Stimulated activated CD4-positive, alpha-beta T cell treated with anti-CD3 and anti-CD28 coated beads, Interleukin-2, amount 100 ng/mL, for 4 hours (primary cell): ENCODE results near the gene KLHL9.
A peak's percentile ranks its signal among the peaks of the same experiment; 100 is the strongest.
"Not testable (repeated sequence)": the region's sequence is repeated elsewhere in the genome, so short reads cannot be mapped to it uniquely, and the experiment has no call there.

ENCODE experiments used
- DNase-seq: peaks from one replicate; pipeline ENCODE4 v3.0.0-alpha.2; 2020; ENCODE audit warnings: low read depth

Gene KLHL9, protein sequence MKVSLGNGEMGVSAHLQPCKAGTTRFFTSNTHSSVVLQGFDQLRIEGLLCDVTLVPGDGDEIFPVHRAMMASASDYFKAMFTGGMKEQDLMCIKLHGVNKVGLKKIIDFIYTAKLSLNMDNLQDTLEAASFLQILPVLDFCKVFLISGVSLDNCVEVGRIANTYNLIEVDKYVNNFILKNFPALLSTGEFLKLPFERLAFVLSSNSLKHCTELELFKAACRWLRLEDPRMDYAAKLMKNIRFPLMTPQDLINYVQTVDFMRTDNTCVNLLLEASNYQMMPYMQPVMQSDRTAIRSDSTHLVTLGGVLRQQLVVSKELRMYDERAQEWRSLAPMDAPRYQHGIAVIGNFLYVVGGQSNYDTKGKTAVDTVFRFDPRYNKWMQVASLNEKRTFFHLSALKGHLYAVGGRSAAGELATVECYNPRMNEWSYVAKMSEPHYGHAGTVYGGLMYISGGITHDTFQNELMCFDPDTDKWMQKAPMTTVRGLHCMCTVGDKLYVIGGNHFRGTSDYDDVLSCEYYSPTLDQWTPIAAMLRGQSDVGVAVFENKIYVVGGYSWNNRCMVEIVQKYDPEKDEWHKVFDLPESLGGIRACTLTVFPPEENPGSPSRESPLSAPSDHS

DNA sequence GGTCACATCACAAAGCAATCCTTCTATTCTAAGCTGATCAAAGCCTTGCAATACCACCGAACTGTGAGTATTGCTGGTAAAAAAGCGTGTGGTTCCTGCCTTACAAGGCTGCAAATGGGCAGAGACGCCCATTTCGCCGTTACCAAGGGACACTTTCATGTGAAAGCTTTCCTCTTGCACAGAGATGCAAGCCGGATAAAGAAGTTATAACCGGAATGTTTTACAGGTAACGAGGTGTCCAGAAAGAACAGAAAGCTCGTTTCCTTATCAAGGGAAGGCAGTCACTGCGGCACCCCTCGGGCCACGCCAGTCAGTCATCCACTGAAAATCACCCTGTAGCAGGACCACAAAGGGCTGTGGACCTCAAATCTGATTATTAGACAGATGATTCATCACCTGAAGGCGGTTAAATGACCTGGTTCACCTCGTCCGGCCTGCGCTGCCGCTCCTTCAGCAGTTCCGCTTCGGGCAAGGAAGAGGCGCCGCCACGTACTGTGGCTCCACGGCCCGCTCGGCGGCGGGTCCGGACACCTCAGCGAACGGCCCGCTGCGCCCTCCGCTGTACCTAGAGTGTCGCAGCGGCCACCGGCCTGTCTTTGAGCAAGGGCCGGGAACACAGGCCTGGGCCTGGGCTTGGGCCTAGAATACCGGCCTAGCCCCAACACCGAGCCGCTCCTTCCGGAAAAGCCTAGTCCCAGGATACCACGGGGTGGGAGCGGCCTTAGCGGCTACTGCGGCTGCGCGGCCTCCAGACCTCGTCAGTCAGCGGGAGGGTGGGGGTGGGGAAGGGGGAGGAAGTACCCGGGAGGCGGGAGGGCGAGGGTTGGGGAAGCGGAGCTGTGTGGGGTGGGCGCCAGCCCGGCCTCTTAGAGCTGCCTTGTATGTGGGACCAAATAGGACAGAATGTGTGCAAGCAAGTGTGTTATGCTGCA lies at the start of gene KLHL9:
TSS of gene KLHL9 (minus strand) at position 704 of the 932 bp plus-strand sequence. CDS start at position 159, 545 bp downstream.
- DNase-seq, result peak; percentile 79

DNA sequence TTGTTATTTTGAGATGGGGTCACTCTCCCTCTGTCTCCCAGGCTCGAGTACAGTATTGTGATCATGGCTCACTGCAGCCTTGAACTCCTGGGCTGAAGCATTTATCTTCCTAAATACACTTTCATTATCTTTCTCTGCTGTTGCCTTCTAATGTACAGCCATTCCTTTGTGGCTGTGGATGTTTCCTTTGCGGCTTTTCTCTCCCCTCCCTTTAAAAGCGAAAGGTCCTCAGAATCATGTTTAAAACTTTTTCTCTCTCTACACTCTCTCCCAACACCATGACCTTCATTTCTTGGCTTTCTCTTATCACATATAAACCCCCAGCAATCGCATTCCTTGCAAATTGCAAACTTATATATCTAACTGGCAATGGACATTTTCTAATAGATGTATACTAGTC lies 48.4 kb upstream of the KLHL9 start:
- DNase-seq, result no peak

DNA sequence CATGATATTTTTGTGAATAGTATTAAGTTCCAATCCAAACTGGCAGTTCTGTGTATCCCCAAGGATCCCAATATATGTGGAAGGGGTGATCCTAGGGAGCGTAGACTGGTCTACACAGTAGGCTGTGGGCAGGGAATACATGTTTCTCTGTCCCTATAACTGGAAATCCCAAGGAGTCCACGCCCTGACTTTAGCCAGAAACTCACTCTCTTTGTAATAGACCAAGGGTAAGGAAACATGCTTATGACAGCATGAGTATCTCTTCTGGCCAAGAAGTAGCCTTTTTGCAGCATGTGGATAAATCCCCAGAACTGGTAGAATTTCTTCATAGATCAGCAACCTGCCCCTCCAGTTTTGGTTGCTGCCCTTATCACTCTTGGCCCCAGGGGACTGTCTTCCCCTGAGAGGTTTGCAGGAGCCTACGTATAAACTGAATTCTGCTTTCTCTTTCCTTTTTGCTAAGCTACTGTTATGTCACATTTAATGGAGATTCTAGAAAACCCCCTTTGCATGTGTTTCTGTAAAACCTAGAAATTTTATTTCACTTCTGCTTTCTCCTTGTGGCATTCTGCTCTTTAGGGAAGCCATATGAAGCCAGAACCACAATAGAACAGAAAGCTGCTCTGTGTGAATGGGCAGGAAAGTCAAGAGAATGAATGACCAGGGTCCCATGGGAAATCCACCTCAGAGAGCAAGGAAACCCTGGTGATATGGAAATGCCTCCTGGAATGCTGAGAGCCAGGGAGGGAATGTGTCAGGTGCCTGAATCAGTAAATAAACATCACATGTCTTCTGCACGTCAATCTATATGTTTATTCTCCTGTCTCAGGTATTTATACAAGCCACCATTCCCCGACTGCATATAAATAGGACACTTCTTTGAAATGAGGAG lies 46.5 kb upstream of the KLHL9 start:
- DNase-seq, result no peak

DNA sequence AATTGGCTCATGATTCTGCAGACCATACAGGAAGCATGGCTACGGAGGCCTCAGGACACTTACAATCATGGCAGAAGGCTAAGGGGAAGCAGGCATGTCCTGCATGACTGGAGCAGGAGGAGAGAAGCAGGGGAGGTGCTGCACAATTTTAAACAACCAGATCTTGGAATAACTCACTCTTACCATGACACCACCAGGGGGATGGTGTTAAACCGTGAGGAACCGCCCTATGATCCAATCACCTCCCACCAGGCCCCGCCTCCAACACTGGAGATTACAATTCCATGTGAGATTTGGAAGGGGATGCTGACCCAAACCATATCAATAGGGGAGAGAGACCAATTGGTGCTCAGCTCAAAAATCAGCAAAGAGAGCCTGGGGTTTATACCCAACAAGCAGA lies 36.3 kb upstream of the KLHL9 start:
- not testable (repeated sequence) for DNase-seq

DNA sequence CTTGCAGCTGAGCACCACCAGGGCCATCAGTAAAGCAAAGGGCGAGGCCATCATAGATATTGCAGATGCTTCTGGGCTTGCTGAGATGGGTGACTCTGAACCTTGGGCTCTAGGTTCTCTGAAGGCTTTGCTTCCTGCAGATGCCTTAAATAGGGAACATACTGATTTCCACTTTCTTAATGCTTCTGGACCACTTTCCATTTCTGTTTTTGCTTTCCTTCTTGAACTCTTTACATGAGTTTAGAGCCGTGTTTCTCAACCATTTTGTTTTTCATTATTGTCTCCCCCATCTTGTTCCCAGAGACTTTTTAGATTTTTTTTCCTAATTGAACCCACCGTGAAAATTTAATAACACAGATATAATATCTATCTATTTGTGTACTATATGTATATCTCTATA lies 32.8 kb upstream of the KLHL9 start, which contains the start of gene IFNA13:
TSS of gene IFNA13 (minus strand) at position 101 of the 400 bp plus-strand sequence. CDS start at position 54, 47 bp downstream.
- DNase-seq, result no peak

DNA sequence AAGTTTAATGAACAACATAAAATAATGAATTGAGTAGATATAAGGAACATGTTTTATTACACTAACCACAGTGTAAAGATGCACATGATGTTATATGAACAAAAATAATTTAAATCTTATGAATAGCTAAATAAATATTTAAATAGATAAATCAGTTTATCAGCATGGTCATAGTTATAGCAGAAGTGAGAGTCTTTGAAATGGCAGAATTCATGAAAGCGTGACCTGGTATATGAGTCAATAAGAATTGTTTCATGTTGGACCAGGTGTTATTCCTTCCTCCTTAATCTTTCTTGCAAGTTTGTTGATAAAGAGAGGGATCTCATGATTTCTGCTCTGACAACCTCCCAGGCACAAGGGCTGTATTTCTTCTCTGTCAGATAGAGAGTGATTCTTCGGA lies 32.0 kb upstream of the KLHL9 start:
- not testable (repeated sequence) for DNase-seq

DNA sequence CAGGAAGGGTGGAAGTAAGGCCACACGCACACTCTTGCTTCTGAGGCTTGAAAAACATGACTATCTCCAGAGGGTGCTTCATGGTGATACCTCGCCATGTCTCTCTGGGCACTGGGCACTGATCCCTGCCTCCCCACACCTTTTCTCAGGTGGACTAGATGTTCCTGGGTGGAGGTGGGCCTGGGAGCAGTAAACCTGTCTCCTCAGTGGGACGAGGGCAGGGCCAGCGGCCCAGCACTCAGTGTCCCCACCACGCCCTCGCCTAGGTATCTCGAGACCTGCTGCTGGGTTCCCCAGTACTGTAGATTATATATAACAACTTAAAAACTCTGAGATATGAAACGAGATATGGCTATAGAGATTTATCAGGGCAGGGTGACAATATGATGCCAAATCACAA lies 27.1 kb upstream of the KLHL9 start:
- DNase-seq, result no peak

DNA sequence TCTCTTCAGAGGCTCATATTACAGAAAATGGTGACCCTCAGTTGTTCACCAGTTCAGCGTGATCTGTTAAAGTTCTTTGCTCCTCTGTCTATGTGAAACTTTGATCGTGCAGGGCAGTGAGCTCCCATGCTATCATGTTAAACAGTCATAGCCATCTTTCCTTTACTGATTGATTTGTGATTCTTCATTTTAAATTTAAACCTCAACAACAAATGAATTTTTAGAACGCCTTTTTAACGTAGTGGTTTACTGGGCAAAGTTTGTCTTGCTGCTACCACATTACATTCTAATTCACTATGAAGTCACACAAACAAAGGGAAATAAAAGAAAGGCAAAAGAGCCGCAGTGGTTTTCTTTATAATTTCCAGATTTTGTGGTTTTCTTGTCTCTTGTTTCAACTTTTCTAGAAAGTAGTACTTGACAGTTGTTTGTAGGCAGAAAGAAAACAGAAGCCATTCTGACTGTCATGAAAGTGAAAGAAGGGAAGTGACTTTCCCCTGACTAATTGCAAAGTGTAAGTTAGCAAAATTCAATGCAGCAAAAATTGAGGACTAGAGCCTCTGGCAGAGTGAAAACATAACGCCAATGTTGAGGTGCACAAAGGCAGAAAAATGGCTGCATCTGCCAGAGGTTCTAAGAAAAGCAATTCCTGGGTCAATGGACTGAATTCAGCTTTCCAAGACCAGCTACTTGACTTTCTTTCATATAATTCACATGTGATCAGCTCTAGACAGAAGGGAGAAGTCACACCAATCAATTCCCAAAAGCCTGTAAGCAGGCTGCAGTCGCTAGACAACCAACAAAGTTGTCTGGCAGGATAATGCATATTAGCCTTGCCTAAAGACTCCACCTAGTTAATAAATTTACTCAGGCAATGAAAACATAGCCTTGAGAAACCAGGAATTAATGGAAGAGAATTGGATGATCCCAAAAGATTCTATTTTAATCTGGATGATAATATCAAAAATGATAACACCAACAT lies 22.6 kb upstream of the KLHL9 start:
- DNase-seq, result no peak

DNA sequence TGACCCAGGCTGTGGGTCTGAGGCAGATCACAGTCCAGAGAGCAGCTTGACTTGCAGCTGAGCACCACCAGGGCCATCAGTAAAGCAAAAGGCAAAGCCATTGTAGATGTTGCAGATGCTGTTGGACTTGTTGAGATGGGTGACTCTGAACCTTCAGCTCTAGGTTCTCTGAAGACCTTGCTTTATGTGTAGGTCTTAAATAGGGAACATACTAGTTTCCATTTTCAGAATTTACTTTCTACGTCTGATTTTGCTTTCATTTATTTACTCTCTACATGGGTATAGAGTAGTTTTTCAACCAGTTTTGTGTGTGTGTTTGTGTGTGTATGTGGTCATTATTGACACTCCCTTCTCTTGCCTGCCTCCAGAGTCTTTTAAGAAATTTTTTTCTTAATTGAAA lies 15.6 kb upstream of the KLHL9 start, which contains the start of gene IFNA6:
TSS of gene IFNA6 (minus strand) at position 101 of the 400 bp plus-strand sequence. CDS start at position 101, 0 bp downstream.
- DNase-seq, result no peak

DNA sequence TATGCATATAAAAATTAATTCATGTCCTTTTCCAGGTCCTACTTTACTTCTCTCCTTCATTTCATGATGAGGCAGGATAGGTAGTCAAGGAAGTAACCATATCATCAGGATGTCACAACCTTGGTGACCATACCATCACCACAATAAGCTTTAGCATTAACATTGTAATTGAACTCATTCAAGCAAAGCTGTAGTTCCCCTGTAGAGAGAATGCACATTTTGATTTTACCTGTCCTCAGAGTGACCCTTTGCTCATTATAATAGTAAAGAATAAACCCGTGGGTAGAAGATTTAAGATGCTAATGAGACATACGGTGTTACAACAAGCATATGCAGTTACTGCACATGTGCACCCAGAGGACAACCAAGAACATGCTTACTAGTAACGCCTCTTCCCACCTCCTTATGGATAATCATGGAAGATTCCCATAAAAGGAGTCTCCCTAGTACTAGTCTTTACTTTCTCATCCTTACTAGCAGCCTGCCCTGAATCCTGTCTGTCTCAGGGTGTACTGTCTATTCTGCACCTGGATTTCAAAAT lies 13.3 kb upstream of the KLHL9 start:
- DNase-seq, result no peak

DNA sequence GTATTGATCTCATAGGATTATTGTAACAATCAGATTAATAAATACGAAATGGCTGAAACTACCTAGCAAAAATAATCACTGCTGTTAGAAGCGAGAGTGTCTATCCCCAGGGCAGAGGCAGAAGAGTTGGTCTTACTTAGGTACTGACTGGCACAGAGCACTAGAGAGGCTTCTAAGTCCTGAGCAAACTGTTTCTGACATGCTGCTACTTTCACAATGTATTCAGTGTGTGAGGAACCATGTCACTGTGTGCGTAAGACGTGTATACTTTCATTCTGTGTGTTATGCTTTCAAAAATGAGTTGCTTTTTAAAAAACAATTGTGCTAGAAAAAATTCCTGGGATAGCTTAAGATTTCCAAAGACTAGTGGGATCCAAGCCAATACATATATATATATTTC lies 5.5 kb upstream of the KLHL9 start:
- DNase-seq, result no peak

DNA sequence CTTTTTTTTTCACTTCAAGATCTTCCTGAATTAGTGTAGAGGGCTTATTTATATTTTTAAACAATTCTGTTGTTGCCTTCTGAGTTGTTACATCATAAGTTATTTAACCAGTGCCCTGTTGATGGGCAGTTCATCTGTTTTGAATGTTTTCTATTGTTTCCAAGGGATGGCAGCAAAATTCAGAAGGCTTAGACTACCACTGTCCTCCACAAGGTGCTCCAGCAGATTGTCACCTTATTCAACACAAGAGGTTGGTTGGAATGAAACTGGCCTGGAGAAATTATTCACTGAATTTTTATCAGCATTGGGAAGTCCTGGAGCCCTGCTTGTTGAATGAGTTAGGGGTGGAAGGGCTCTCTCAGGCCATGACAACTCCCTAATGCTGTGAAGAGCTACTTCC lies 1.3 kb upstream of the KLHL9 start:
- no peak for DNase-seq

DNA sequence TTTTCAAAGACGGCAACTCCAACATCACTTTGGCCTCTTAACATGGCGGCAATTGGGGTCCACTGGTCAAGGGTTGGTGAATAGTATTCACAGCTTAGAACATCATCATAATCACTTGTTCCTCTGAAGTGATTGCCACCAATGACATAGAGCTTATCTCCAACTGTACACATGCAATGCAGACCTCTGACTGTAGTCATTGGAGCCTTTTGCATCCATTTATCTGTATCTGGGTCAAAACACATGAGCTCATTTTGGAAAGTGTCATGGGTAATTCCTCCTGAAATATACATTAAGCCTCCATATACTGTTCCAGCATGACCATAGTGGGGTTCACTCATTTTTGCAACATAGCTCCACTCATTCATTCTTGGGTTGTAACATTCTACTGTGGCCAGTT lies 2.0 kb downstream of the KLHL9 start:
- no peak for DNase-seq

DNA sequence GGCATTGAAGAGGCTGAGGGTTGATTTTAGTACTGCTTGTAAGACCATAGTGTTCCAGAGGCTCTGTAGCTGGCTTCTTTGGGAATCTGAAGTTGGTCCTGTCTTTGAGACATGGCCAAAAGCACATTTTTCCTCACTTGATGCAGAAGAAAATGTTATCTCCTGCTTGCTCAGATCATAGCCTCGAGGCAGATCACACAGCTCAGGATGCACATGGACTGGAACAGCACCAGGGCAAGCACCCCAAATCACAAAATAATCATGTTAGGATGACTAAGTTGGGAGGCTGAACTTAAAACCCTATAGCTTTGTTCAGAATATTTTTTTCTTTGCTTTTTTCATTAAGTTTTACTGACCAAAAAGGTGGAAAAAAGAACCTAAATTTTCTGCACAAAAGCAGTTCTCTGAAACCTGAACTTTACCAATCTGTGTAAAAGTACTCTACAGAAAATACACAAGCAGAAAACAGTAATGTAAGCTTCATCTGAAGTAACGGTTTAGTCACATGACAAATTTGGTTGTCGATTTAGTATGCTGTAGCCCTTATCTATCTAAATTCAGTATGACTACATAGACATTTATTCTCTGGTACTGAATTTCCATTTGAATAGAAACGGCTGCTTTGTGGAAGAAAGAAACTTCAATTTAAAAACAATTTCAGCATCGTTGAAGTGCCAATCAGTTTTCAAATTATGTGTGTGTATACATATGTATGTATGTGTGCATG lies 3.4 kb downstream of the KLHL9 start:
- no peak for DNase-seq

DNA sequence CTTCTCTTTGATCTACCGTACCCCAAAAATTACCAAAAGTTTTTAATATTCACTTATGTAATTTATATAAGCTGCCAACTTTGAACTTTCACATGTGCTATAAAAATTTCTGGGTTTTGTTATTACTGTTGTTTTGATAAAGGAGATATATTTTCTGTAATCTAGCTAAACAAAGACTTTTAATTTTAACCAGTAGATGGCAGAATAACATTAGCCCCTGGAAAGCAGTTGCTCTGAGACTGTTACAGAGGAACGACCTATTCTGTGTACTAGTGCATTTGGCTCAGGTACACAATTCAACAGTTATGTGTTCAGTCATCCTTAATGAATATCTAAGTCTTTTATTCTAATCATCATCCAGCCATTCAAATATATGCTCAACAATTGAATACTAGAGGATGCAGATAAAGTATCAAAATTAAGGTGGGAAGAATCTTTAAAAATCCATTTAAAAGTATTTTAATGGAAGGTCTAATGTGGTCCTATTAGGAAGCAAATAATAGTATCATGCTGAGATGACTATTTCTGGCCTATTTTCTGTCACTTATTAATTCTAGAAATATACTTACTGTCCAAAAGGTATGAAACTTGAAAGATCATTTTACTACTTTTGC lies 8.6 kb downstream of the KLHL9 start:
- DNase-seq, result no peak

DNA sequence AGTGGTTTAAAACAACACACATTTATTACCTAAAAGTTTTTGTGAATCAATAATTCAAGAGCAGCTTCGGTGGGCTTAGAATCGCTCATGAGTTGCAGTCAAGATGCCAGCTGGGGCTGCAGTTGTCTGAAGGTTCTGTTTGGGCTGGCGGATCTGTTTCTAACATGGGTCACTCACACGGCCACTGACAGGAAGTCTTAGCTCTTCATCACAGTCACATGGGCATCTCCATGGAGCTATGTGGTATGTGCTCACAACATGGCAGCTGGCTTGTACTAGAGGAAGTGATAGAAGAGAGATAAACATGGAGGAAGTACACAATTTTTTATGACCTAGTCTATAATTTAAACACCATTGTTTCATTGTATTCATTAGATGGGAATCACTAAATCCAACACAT lies 11.2 kb downstream of the KLHL9 start:
- DNase-seq, result no peak

DNA sequence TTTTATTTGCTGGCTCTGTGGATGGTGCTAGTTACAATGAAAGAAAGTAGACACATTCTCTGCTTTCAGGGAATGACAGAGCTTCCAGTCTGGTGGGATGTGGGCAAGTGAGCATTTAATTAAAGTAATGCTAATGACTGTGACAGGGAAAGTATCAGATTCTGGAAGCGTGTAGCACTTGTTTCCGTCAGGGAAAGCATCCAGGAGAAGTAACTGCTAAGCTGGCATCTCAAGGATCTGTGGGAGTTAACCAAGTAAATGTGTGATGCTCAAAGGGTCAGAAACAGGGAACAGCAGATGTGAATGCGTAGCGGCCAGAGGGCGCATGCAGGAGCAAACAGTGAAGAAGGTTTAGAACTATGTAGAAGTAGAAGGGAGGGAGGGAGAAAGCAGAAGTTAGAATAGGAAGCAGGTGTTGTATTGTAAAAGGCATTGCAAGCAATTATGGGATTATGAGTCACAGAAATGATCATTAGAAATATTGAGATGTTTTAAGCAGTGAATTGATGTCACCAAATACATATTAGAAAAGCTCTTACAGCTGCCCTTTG lies 12.2 kb downstream of the KLHL9 start:
- DNase-seq, result no peak

DNA sequence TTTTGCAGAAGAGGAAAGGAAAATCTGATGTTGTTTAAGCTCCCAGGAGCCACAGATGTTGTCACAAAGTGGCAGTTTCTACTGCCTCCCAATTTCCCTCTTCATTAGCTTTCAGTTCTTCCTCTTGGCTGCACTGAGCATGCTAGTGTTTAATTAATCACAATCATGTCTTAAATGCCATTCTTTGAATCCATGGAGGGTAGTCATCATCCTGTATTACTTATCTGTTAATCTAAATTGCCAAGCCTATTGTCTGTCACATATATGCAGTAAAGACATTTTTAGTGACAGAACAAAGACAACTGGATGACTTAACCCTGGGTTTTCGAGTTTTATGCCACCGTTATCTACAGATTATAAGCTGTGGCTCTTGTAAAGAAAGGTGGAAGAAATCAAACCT lies 14.7 kb downstream of the KLHL9 start:
- no peak for DNase-seq
